T-cell (primary cell): ENCODE results near the gene LRIG3. TPM values are rescaled to one million over a fixed set of nuclear protein-coding genes. Genes with fewer than 3 reads are reported as not detected.
"Not testable (repeated sequence)": the region's sequence is repeated elsewhere in the genome, so short reads cannot be mapped to it uniquely, and the experiment has no call there.

Source experiments
- ATAC-seq, 4 experiments: fragments of 200-7000 bp in 3 of 4; fragments of 150-1000 bp in 1 of 4; cut with Tn5 transposase; replicated peaks in 1 of 4; 1 replicate in 3 of 4; 2 replicates in 1 of 4; pipeline ENCODE4 v1.10.0; 2021; ENCODE audit warnings: moderate library complexity in 3 of 4, mild to moderate bottlenecking in 2 of 4, moderate number of reproducible peaks in 1 of 4
- CTCF ChIA-PET, 2 donors: fragments of 300-600 bp; sonication (Branson Sonifier 250); formaldehyde crosslinking; loops; one replicate each; lab custom pipeline; 2022; ENCODE audit warnings: antibody characterized with exemption in 2 of 2; lab: Charles Lee
- POLR2A ChIA-PET, 2 donors: fragments of 300-600 bp; sonication (Branson Sonifier 250); formaldehyde crosslinking; loops; one replicate each; lab custom pipeline; 2022; ENCODE audit warnings: antibody characterized with exemption in 2 of 2; lab: Charles Lee
- DNase-seq, 35 experiments: peaks; one replicate each; pipeline versions ENCODE4 v3.0.0 to v3.0.0-alpha.2; 2013 to 2023
- H3K27ac ChIP-seq: one replicate; pipeline ENCODE4 v1.5.1; 2013; ENCODE audit warnings: low read length
- H3K27me3 ChIP-seq, 2 experiments: replicated peaks in 1 of 2; 1 replicate in 1 of 2; 2 replicates in 1 of 2; pipeline versions ENCODE4 v1.6.1 to v1.7.0; 2013; ENCODE audit warnings: low read length in 1 of 2, mixed read lengths in 1 of 2; ENCODE audit not compliant: control insufficient read depth in 2 of 2, insufficient read depth in 2 of 2; ENCODE audit errors: extremely low read depth in 1 of 2
- H3K36me3 ChIP-seq, 2 donors: 1 replicate in 1 of 2; 2 replicates in 1 of 2; pipeline versions ENCODE4 v1.6.1 to v1.7.0; 2013; ENCODE audit warnings: low read length in 1 of 2; ENCODE audit not compliant: control insufficient read depth in 2 of 2, insufficient read depth in 1 of 2; ENCODE audit errors: extremely low read depth in 1 of 2
- H3K4me1 ChIP-seq, 2 experiments: 1 replicate in 1 of 2; 2 replicates in 1 of 2; pipeline versions ENCODE4 v1.6.1 to v1.7.0; 2013; ENCODE audit warnings: low read length in 2 of 2, mixed read lengths in 1 of 2; ENCODE audit not compliant: insufficient read depth in 2 of 2, control insufficient read depth in 1 of 2; ENCODE audit errors: extremely low read depth in 1 of 2
- H3K4me3 ChIP-seq, 2 donors: 1 replicate in 1 of 2; 2 replicates in 1 of 2; pipeline versions ENCODE4 v1.5.1 to v1.7.0; 2013; ENCODE audit warnings: mild to moderate bottlenecking in 2 of 2, low read length in 1 of 2, moderate library complexity in 1 of 2; ENCODE audit not compliant: control insufficient read depth in 1 of 2; ENCODE audit errors: extremely low read depth in 1 of 2
- H3K9me3 ChIP-seq: 2 replicates; pipeline ENCODE4 v1.7.0; 2013
- H3K27ac Mint-ChIP-seq, 2 donors: one replicate each; pipeline ENCODE4 v1.8.0; 2020 to 2021; ENCODE audit warnings: mild to moderate bottlenecking in 2 of 2, mixed read lengths in 2 of 2
- H3K27me3 Mint-ChIP-seq, 2 donors: one replicate each; pipeline ENCODE4 v1.8.0; 2021 to 2022; ENCODE audit warnings: mixed read lengths in 2 of 2
- H3K36me3 Mint-ChIP-seq: one replicate; pipeline ENCODE4 v1.8.0; 2021; ENCODE audit warnings: mixed read lengths
- H3K4me1 Mint-ChIP-seq, 3 donors: one replicate each; pipeline ENCODE4 v1.8.0; 2020 to 2022; ENCODE audit warnings: mixed read lengths in 3 of 3, mild to moderate bottlenecking in 1 of 3
- H3K4me3 Mint-ChIP-seq, 3 donors: one replicate each; pipeline ENCODE4 v1.8.0; 2020 to 2022; ENCODE audit warnings: mild to moderate bottlenecking in 3 of 3, mixed read lengths in 3 of 3, moderate library complexity in 3 of 3
- H3K9me3 Mint-ChIP-seq, 3 donors: one replicate each; pipeline ENCODE4 v1.8.0; 2020 to 2022; ENCODE audit warnings: mixed read lengths in 3 of 3
- WGBS: methylation state at CpG from one replicate; pipeline ENCODE4 v1.1.5; 2013; ENCODE audit warnings: missing lambda C conversion rate; ENCODE audit not compliant: insufficient coverage; 5-methylcytosine and 5-hydroxymethylcytosine counted together
- total RNA-seq, 35 experiments: library from RNA in 6 of 35; stranded (reverse) in 6 of 35; fragments of 120-200 nt in 1 of 35; gene quantifications; one replicate each; pipeline versions ENCODE4 v1.2.1 to v1.2.4 and lab custom pipeline; 2013 to 2026

The LRIG3 gene
- total RNA-seq, 5 donors from 2014 or later (not counting 1 experiment from before 2014, with no cell fraction given), result 0.09 to 0.13 (median 0.12) TPM; not detected in 2

- no peaks in the 10 kb centered on the region for H3K36me3 ChIP-seq
- ATAC-seq (no peak), DNase-seq (no peak)
- no peaks in the 10 kb centered on the region for H3K9me3 ChIP-seq
- no peaks in the 10 kb centered on the region for H3K36me3 Mint-ChIP-seq
- H3K4me1 Mint-ChIP-seq, result no peaks in the 10 kb centered on the region
- H3K4me3 Mint-ChIP-seq, result no peak overlapping the region
- WGBS, result 93% methylated on average over 3 of the region's 8 CpGs
- H3K27me3 ChIP-seq, result no peaks in the 10 kb centered on the region
- H3K4me1 ChIP-seq, result no peaks in the 10 kb centered on the region
- H3K4me3 ChIP-seq, result no peak overlapping the region
- peaks cover 0 to 2% of the 10 kb centered on the region in 2 donors for H3K27me3 Mint-ChIP-seq
- ChIA-PET CTCF (no interaction called here), POLR2A (no interaction called here)
- H3K27ac ChIP-seq, result no peak overlapping the region
- no peak overlapping the region for H3K27ac Mint-ChIP-seq
- peaks cover 0 to 2% (median 0%) of the 10 kb centered on the region in 3 donors for H3K9me3 Mint-ChIP-seq
These were observed 60.1 kb downstream of the LRIG3 start for GRCh38 chr12:58860056-58860787.

GRCh38 chr12:58858030-58858429 is 62.3 kb downstream of the LRIG3 start:
- no peak overlapping the region for H3K4me3 Mint-ChIP-seq
- no peak overlapping the region for H3K27ac Mint-ChIP-seq
- Histone ChIP-seq H3K9me3 (no peaks in the 10 kb centered on the region), H3K27ac (no peak overlapping the region), H3K27me3 (no peaks in the 10 kb centered on the region), H3K4me1 (no peaks in the 10 kb centered on the region), H3K4me3 (no peak overlapping the region), H3K36me3 (no peaks in the 10 kb centered on the region)
- ChIA-PET CTCF (no interaction called here), POLR2A (no interaction called here)
- DNase-seq (no peak), ATAC-seq (no peak)
- H3K9me3 Mint-ChIP-seq, result peaks cover 0 to 4% (median 0%) of the 10 kb centered on the region in 3 donors
- no peaks in the 10 kb centered on the region for H3K4me1 Mint-ChIP-seq
- H3K27me3 Mint-ChIP-seq, result peaks cover 0 to 2% of the 10 kb centered on the region in 2 donors
- no peaks in the 10 kb centered on the region for H3K36me3 Mint-ChIP-seq
- 94% methylated on average over 4 of the region's 5 CpGs for WGBS

- CTCF ChIA-PET, H3K27me3 Mint-ChIP-seq, H3K27ac ChIP-seq, H3K36me3 Mint-ChIP-seq, H3K9me3 Mint-ChIP-seq, H3K27me3 ChIP-seq, H3K4me1 Mint-ChIP-seq, H3K4me1 ChIP-seq, ATAC-seq, DNase-seq, H3K9me3 ChIP-seq, H3K27ac Mint-ChIP-seq, H3K4me3 ChIP-seq, H3K4me3 Mint-ChIP-seq, H3K36me3 ChIP-seq, POLR2A ChIA-PET: not testable (repeated sequence)
- no CpG with 5 or more reads among the region's 1 CpG for WGBS
These were observed 63.1 kb downstream of the LRIG3 start for GRCh38 chr12:58857206-58857605.

GRCh38 chr12:58855630-58856029 is 64.7 kb downstream of the LRIG3 start:
- H3K27me3 ChIP-seq, H3K4me1 Mint-ChIP-seq, H3K27ac Mint-ChIP-seq, POLR2A ChIA-PET, CTCF ChIA-PET, H3K36me3 ChIP-seq, H3K4me1 ChIP-seq, H3K4me3 ChIP-seq, H3K9me3 Mint-ChIP-seq, DNase-seq, H3K27ac ChIP-seq, H3K27me3 Mint-ChIP-seq, ATAC-seq, H3K4me3 Mint-ChIP-seq, H3K36me3 Mint-ChIP-seq, H3K9me3 ChIP-seq: not testable (repeated sequence)
- 51% methylated on average over 3 of the region's 5 CpGs for WGBS

GRCh38 chr12:58850826-58851225 is 69.5 kb downstream of the LRIG3 start:
- H3K36me3 ChIP-seq, result no peaks in the 10 kb centered on the region
- ChIA-PET POLR2A (no interaction called here), CTCF (no interaction called here)
- DNase-seq, result no peak
- Mint-ChIP-seq H3K27ac (no peak overlapping the region), H3K27me3 (no peaks in the 10 kb centered on the region), H3K9me3 (peaks cover 2 to 4% (median 4%) of the 10 kb centered on the region in 3 donors), H3K4me1 (no peaks in the 10 kb centered on the region), H3K4me3 (no peak overlapping the region), H3K36me3 (no peaks in the 10 kb centered on the region)
- ATAC-seq, result no peak
- H3K27me3 ChIP-seq, result no peaks in the 10 kb centered on the region
- H3K4me1 ChIP-seq, result no peaks in the 10 kb centered on the region
- H3K4me3 ChIP-seq, result no peak overlapping the region
- WGBS, result 83% methylated on average over 1 of the region's 3 CpGs
- no peaks in the 10 kb centered on the region for H3K9me3 ChIP-seq
- H3K27ac ChIP-seq, result no peak overlapping the region

GRCh38 chr12:58847901-58848600 is 72.3 kb downstream of the LRIG3 start:
- Mint-ChIP-seq H3K9me3 (peaks cover 0 to 4% (median 4%) of the 10 kb centered on the region in 3 donors), H3K4me3 (no peak overlapping the region), H3K27me3 (no peaks in the 10 kb centered on the region), H3K36me3 (no peaks in the 10 kb centered on the region), H3K27ac (no peak overlapping the region), H3K4me1 (no peaks in the 10 kb centered on the region)
- Histone ChIP-seq H3K36me3 (no peaks in the 10 kb centered on the region), H3K4me1 (no peaks in the 10 kb centered on the region), H3K27ac (no peak overlapping the region), H3K9me3 (no peaks in the 10 kb centered on the region), H3K4me3 (no peak overlapping the region), H3K27me3 (no peaks in the 10 kb centered on the region)
- ChIA-PET CTCF (no interaction called here), POLR2A (no interaction called here)
- ATAC-seq (no peak), DNase-seq (no peak)
- WGBS, result 31% methylated on average over 3 of the region's 5 CpGs
